HG02981 (cell line): Measurements from ENCODE around the gene INSRR.

Experiments
- ATAC-seq: cut with Tn5 transposase; IDR thresholded peaks from one replicate; pipeline ENCODE4 v1.9.1; 2021; ENCODE audit warnings: mild to moderate bottlenecking, moderate library complexity; ENCODE audit not compliant: unreplicated experiment

The INSRR gene

GRCh38 chr1:156894711-156895454, 36.0 kb upstream of the INSRR start:
- no peak for ATAC-seq

GRCh38 chr1:156894001-156894400, 35.1 kb upstream of the INSRR start:
- ATAC-seq, result no peak

GRCh38 chr1:156893048-156893953, 34.4 kb upstream of the INSRR start, which contains the start of gene PEAR1:
Gene PEAR1, plus strand, starts transcription at chr1:156893718. Its CDS starts 10,209 bp downstream, at chr1:156903927.
- no peak for ATAC-seq

- peak; percentile 52 for ATAC-seq
These were observed 33.5 kb upstream of the INSRR start for GRCh38 chr1:156892190-156893047.

- ATAC-seq, result no peak
These were observed 31.1 kb upstream of the INSRR start for GRCh38 chr1:156889802-156890580.

- ATAC-seq, result no peak
These were observed 28.8 kb upstream of the INSRR start for GRCh38 chr1:156887734-156888133.

GRCh38 chr1:156887317-156887716, 28.4 kb upstream of the INSRR start:
- no peak for ATAC-seq

GRCh38 chr1:156886583-156887281, 27.8 kb upstream of the INSRR start:
- ATAC-seq, result no peak

GRCh38 chr1:156885880-156886355, 27.0 kb upstream of the INSRR start:
- no peak for ATAC-seq

- ATAC-seq, result no peak
These were observed 26.4 kb upstream of the INSRR start for GRCh38 chr1:156885314-156885713.

GRCh38 chr1:156884560-156885184, 25.8 kb upstream of the INSRR start:
- no peak for ATAC-seq

- ATAC-seq, result no peak
These were observed 25.0 kb upstream of the INSRR start for GRCh38 chr1:156883919-156884318.

GRCh38 chr1:156882543-156882942, 23.6 kb upstream of the INSRR start:
- ATAC-seq, result no peak

GRCh38 chr1:156881663-156882062, 22.7 kb upstream of the INSRR start:
- ATAC-seq, result no peak

GRCh38 chr1:156881101-156881500, 22.2 kb upstream of the INSRR start:
- ATAC-seq, result no peak

- no peak for ATAC-seq
These were observed 21.6 kb upstream of the INSRR start for GRCh38 chr1:156880473-156880872.

GRCh38 chr1:156879876-156880275, 21.0 kb upstream of the INSRR start:
- ATAC-seq, result no peak

GRCh38 chr1:156877433-156878170, 18.7 kb upstream of the INSRR start:
- no peak for ATAC-seq
